Gastroesophageal sphincter (tissue), 3 donors: ENCODE results near the gene MGAT4A.

Experiments
- EP300 ChIP-seq: sonication (generic); formaldehyde crosslinking; IDR thresholded peaks from one replicate; pipeline ENCODE4 v1.6.1; 2017; ENCODE audit warnings: antibody characterized with exemption, mild to moderate bottlenecking
- POLR2A ChIP-seq, 2 donors: fragments of 450-650 bp; IDR thresholded peaks; one replicate each; pipeline ENCODE4 v1.6.1; 2017; ENCODE audit warnings: antibody characterized with exemption in 2 of 2, mild to moderate bottlenecking in 2 of 2, moderate library complexity in 1 of 2
- POLR2AphosphoS5 ChIP-seq: sonication (generic); formaldehyde crosslinking; IDR thresholded peaks from one replicate; pipeline ENCODE4 v1.6.1; 2017; ENCODE audit warnings: antibody characterized with exemption
- TF ChIP-seq, protein P1 (sequence below), 4 experiments: fragments of 200-600 bp in 2 of 4; fragments of 450-650 bp in 2 of 4; sonication (generic) in 1 of 4; IDR thresholded peaks; one replicate each; pipeline ENCODE4 v1.5.1; 2017 to 2019; ENCODE audit warnings: antibody characterized with exemption in 4 of 4, mild to moderate bottlenecking in 2 of 4, moderate library complexity in 2 of 4

GRCh38 chr2:98736464-98736889, 5.5 kb upstream of the MGAT4A start:
- TF ChIP-seq, protein P1, sequence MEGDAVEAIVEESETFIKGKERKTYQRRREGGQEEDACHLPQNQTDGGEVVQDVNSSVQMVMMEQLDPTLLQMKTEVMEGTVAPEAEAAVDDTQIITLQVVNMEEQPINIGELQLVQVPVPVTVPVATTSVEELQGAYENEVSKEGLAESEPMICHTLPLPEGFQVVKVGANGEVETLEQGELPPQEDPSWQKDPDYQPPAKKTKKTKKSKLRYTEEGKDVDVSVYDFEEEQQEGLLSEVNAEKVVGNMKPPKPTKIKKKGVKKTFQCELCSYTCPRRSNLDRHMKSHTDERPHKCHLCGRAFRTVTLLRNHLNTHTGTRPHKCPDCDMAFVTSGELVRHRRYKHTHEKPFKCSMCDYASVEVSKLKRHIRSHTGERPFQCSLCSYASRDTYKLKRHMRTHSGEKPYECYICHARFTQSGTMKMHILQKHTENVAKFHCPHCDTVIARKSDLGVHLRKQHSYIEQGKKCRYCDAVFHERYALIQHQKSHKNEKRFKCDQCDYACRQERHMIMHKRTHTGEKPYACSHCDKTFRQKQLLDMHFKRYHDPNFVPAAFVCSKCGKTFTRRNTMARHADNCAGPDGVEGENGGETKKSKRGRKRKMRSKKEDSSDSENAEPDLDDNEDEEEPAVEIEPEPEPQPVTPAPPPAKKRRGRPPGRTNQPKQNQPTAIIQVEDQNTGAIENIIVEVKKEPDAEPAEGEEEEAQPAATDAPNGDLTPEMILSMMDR (IDR thresholded peaks at IDR 0.05): no peak
- TF ChIP-seq POLR2AphosphoS5 (no peak), POLR2A (IDR thresholded peaks at IDR 0.05) (no peak), EP300 (no peak)
